IPS-11a (cell line): Measurements from ENCODE around the gene ADAMTS17.
"Not testable (repeated sequence)": the region's sequence is repeated elsewhere in the genome, so short reads cannot be mapped to it uniquely, and the experiment has no call there.

Experiments used
- H3K4me3 ChIP-seq: one replicate; pipeline ENCODE4 v1.5.1; 2013; ENCODE audit warnings: low read depth, low read length, control low read depth

ADAMTS17 gene

GRCh38 chr15:99929266-99929665 is 412.5 kb downstream of the ADAMTS17 start:
- no peak overlapping the region for H3K4me3 ChIP-seq

GRCh38 chr15:99928429-99928981 is 413.3 kb downstream of the ADAMTS17 start:
- peak overlapping the region; percentile 73 for H3K4me3 ChIP-seq

- H3K4me3 ChIP-seq, result not testable (repeated sequence)
These were observed 415.2 kb downstream of the ADAMTS17 start for GRCh38 chr15:99926532-99926931.

- peak overlapping the region; percentile 21 for H3K4me3 ChIP-seq
These were observed 415.9 kb downstream of the ADAMTS17 start for GRCh38 chr15:99925661-99926461.

GRCh38 chr15:99923711-99924110 is 418.1 kb downstream of the ADAMTS17 start:
- H3K4me3 ChIP-seq, result no peak overlapping the region
